IPS DF 6.9 (cell line): Measurements from ENCODE around the gene NDUFC1.
"Not testable (repeated sequence)": the region's sequence is repeated elsewhere in the genome, so short reads cannot be mapped to it uniquely, and the experiment has no call there.

Source experiments
- DNase-seq: peaks from one replicate; pipeline ENCODE4 v3.0.0-alpha.2; 2013; ENCODE audit warnings: low read depth, low spot score
- H3K27ac ChIP-seq: one replicate; pipeline ENCODE4 v1.5.1; 2013; ENCODE audit warnings: low read length, control low read depth
- H3K27me3 ChIP-seq: 2 replicates; pipeline ENCODE4 v1.6.1; 2013; ENCODE audit warnings: mild to moderate bottlenecking, low read length; ENCODE audit not compliant: control insufficient read depth, insufficient read depth
- H3K36me3 ChIP-seq: 2 replicates; pipeline ENCODE4 v1.6.1; 2013; ENCODE audit warnings: low read length; ENCODE audit not compliant: control insufficient read depth, insufficient read depth
- H3K4me1 ChIP-seq: 2 replicates; pipeline ENCODE4 v1.6.1; 2013; ENCODE audit warnings: low read length; ENCODE audit not compliant: control insufficient read depth, insufficient read depth
- H3K4me3 ChIP-seq: 2 replicates; pipeline ENCODE4 v1.5.1; 2013; ENCODE audit warnings: mild to moderate bottlenecking, low read length
- H3K9me3 ChIP-seq: 2 replicates; pipeline ENCODE4 v1.6.1; 2013; ENCODE audit warnings: low read length, inconsistent platforms; ENCODE audit not compliant: control insufficient read depth, insufficient read depth
- WGBS: extraction: QIAGEN DNeasy Blood & Tissue Kit; methylation state at CpG from one replicate; pipeline ENCODE4 v1.1.7; 2013; ENCODE audit warnings: mixed read lengths, missing lambda C conversion rate; ENCODE audit not compliant: insufficient read length, insufficient coverage; 5-methylcytosine and 5-hydroxymethylcytosine counted together

Gene NDUFC1

GRCh38 chr4:139316733-139317132 lies 14.5 kb upstream of the NDUFC1 start:
- WGBS = no CpG with 5 or more reads among the region's 2 CpGs
- H3K36me3 ChIP-seq = no peaks in the 10 kb centered on the region
- no peak overlapping the region for H3K4me3 ChIP-seq
- no peaks in the 10 kb centered on the region for H3K27me3 ChIP-seq
- DNase-seq = no peak
- H3K4me1 ChIP-seq = peaks cover 7% of the 10 kb centered on the region
- no peaks in the 10 kb centered on the region for H3K9me3 ChIP-seq
- H3K27ac ChIP-seq = no peak overlapping the region

- H3K27me3 ChIP-seq = no peaks in the 10 kb centered on the region
- no peak overlapping the region for H3K4me3 ChIP-seq
- no peaks in the 10 kb centered on the region for H3K36me3 ChIP-seq
- no peak for DNase-seq
- no peak overlapping the region for H3K27ac ChIP-seq
- H3K4me1 ChIP-seq = peaks cover 7% of the 10 kb centered on the region
- H3K9me3 ChIP-seq = no peaks in the 10 kb centered on the region
- no CpG with 5 or more reads among the region's 13 CpGs for WGBS
Observed at GRCh38 chr4:139315221-139315675, 13.0 kb upstream of the NDUFC1 start.

DNA sequence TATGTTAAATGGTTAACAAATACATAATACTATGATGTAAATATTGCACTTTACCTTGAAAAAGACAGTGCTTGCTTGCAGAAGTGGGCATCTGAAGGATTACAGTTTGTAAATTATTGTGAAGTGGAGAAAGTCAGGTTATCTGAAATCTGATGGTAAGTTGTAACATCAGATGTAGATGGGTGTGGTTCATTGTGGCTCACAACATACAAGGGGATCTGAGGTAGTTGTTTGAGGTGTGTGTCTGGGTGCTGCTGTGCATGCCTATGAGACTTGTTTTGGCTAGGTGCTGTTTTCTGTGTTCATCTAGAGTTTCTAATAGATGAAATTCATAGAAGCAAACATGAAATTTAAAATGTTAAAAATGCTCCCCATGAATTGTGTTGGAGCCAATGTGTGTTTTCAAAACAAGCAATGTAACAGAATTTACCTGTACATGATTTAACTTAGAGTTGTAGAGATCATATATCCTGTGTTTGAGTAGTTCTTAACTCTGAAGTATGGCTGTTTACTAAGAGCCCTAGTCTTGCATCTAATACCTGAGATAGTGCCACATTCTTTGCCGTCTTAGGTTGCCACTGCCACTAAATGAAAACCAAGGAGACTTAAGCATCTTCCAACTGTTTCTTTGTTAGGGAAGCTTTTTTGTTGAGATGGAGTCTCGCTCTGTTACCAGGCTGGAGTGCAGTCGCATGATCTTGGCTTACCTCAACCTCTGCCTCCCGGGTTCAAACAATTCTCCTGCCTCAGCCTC lies 11.9 kb upstream of the NDUFC1 start:
- no CpG with 5 or more reads among the region's 4 CpGs for WGBS
- Histone ChIP-seq H3K27ac (no peak overlapping the region), H3K36me3 (no peaks in the 10 kb centered on the region)

DNA sequence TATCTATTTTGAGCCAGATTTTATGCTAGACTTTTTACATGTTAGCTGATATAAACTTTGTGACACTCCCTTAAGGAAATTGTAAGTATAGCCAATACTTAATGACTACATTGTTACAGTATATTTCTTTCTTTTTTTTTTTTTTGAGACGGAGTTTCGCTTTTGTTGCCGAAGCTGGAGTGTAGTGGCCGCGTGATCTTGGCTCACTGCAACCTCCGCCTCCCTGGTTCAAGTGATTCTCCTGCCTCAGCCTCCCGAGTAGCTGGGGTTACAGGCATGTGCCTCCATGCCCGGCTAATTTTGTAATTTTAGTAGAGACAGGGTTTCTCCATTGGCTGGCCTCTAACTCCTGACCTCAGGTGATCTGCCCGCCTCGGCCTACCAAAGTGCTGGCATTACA lies 11.1 kb upstream of the NDUFC1 start:
- no CpG with 5 or more reads among the region's 10 CpGs for WGBS
- not testable (repeated sequence) for DNase-seq, H3K27ac ChIP-seq, H3K27me3 ChIP-seq, H3K4me3 ChIP-seq, H3K9me3 ChIP-seq, H3K4me1 ChIP-seq, H3K36me3 ChIP-seq

More for the DNA sequence above, 11.9 kb upstream of the NDUFC1 start:
- H3K4me3 ChIP-seq = no peak overlapping the region
- no peak for DNase-seq
- H3K9me3 ChIP-seq = no peaks in the 10 kb centered on the region
- no peaks in the 10 kb centered on the region for H3K27me3 ChIP-seq
- H3K4me1 ChIP-seq = peaks cover 7% of the 10 kb centered on the region

DNA sequence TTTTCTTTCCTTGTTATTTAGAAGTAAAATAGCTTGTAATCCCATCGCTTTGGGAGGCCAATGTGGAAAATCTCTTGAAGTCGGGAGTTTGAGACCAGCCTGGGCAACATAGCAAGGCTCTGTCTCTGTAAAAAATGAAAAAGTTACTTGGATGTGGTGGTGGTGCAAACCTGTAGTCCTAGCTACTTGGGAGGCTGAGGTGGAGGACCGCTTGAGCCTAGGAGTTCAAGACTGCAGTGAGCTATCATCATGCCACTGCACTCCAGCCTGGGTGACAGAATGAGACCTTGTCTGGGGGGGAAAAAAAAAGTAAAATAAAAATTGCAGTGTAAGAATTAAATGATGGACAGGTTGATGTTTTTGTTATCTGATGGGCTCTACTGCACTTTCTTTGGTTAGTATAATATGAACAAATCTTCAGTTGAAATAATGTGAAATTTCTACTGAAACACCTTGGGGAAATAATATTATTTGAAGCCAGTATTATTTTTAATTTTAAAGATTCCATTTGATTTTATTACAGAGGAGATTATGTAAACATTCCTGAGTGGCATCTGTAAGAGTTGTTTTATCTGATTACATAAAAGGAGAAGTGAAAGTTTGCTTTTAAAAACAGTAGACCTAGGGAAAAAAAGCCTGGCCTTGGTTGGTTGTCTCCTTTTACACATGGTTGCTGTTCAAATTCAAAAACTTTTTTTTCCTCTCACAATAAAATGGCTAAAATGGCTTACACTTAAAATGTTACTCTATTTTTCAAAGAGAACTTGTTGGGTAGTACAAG lies 10.5 kb upstream of the NDUFC1 start:
- Histone ChIP-seq H3K9me3 (no peaks in the 10 kb centered on the region), H3K27me3 (no peaks in the 10 kb centered on the region), H3K4me1 (peaks cover 7% of the 10 kb centered on the region), H3K36me3 (no peaks in the 10 kb centered on the region), H3K27ac (no peak overlapping the region), H3K4me3 (no peak overlapping the region)
- no peak for DNase-seq
- no CpG with 5 or more reads among the region's 3 CpGs for WGBS

DNA sequence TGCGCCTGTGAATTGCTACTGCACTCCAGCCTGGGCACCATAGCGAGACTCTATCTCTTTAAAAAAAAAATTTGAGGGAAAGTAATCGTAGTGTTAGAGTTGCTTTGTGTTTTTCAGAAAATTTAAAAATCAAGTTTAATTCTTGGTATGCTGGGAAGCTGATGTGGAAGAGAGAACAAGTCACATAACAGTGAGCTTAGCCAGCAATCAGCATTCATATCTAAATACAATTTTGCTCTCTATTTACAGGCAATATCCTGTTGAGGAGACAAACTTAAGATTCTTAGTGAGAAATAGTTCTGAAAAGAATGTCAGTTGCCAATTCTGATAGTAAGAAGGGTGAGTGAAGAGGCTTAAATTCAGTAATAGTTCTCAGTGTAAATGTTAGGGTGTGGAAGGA lies 9.6 kb upstream of the NDUFC1 start:
- Histone ChIP-seq H3K4me3 (no peak overlapping the region), H3K27me3 (no peaks in the 10 kb centered on the region), H3K27ac (no peak overlapping the region), H3K9me3 (no peaks in the 10 kb centered on the region), H3K36me3 (no peaks in the 10 kb centered on the region), H3K4me1 (peaks cover 7% of the 10 kb centered on the region)
- WGBS = 100% methylated on average over 1 of the region's 3 CpGs
- DNase-seq = no peak

- no CpG with 5 or more reads among the region's 2 CpGs for WGBS
- no peaks in the 10 kb centered on the region; the same call in 1 of the 2 replicates for H3K36me3 ChIP-seq
Observed at GRCh38 chr4:139304920-139305319, 2.6 kb upstream of the NDUFC1 start.

GRCh38 chr4:139301113-139301820 lies 1.0 kb downstream of the NDUFC1 start, which contains the start of gene NAA15:
NAA15 (plus strand) TSS chr4:139301505; CDS start chr4:139301778, 273 bp downstream.
- Histone ChIP-seq H3K4me1 (no peaks in the 10 kb centered on the region), H3K27ac (no peak within 1 kb of the TSS), H3K27me3 (no peaks in the 10 kb centered on the region), H3K4me3 (peak within 1 kb of the TSS; percentile 96), H3K9me3 (no peaks in the 10 kb centered on the region), H3K36me3 (no peaks in the 10 kb centered on the region; the same call in 1 of the 2 replicates)
- peak; percentile 95 for DNase-seq
- no CpG with 5 or more reads among the region's 61 CpGs for WGBS

More at GRCh38 chr4:139304920-139305319, 2.6 kb upstream of the NDUFC1 start:
- H3K27ac ChIP-seq = no peak overlapping the region
- no peak overlapping the region for H3K4me3 ChIP-seq
- H3K27me3 ChIP-seq = no peaks in the 10 kb centered on the region
- DNase-seq = no peak
- no peaks in the 10 kb centered on the region for H3K4me1 ChIP-seq
- no peaks in the 10 kb centered on the region for H3K9me3 ChIP-seq

DNA sequence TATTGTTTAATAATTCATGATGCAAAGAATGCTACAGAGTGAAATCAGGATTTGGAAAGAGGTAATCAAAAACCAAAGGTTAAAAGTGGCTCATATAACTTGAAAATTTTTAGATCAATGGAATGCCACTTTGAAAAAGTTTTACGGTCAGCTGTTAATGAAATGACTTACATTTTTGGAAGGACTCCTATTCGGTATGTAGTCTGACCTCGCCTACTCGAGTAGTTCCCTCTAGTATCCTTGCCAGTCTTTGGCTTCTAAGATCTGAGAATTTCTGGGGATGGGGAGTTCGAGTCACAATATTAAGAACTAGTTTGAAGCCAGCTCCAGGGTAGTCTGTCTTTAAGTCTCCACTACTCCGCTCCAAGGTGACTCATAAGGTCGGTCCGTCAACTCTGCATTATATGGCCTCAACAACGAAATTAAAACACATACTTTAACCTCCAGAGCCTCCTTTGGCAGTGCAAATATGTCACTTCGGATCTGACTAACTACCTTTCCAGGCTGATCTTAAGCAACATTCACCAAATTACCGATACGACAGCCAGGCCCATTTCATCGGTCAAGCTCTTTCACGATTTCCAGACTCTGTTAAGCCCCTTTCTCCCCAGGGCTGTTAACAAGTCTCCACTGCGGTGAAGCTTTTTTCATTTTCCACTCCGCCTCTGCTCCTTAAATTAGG lies 1.7 kb downstream of the NDUFC1 start:
- DNase-seq = no peak
- no CpG with 5 or more reads among the region's 16 CpGs for WGBS
- H3K36me3 ChIP-seq = no peaks in the 10 kb centered on the region; the same call in 1 of the 2 replicates
- no peak overlapping the region for H3K27ac ChIP-seq
- H3K9me3 ChIP-seq = no peaks in the 10 kb centered on the region
- H3K4me1 ChIP-seq = no peaks in the 10 kb centered on the region
- peak overlapping the region; percentile 96; the same call in 1 of the 2 replicates for H3K4me3 ChIP-seq
- no peaks in the 10 kb centered on the region for H3K27me3 ChIP-seq

GRCh38 chr4:139299536-139299935 lies 2.7 kb downstream of the NDUFC1 start:
- Histone ChIP-seq H3K27ac (no peak overlapping the region), H3K4me1 (no peaks in the 10 kb centered on the region), H3K4me3 (no peak overlapping the region), H3K9me3 (no peaks in the 10 kb centered on the region), H3K27me3 (no peaks in the 10 kb centered on the region), H3K36me3 (no peaks in the 10 kb centered on the region; the same call in 1 of the 2 replicates)
- DNase-seq = no peak
- WGBS = no CpG with 5 or more reads among the region's 1 CpG
